NCI-H146 (cell line): Measurements from ENCODE around the gene STAP2.
"Not testable (repeated sequence)": the region's sequence is repeated elsewhere in the genome, so short reads cannot be mapped to it uniquely, and the experiment has no call there.

Experiments
- DNase-seq: peaks from one replicate; lab custom pipeline; 2025; lab: John Stamatoyannopoulos, UW

Gene STAP2

DNA sequence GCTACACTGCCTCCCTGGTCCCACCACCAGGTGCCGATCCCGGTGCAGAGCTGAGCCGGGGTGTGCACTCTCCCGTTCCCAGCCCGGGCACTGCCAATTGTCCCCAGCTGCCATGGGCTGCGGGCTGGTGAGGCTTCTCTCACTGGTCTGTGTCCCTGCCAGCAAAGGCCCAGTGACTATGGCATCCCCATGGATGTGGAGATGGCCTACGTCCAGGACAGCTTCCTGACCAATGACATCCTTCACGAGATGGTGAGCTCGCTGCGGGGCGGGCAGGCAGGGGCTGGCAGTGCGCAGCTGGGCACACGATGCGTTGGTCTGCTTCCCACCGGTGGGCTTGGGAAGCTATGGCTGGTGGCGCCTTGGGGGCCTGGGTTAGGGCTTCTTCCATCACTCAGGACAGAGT is 19.3 kb upstream of the STAP2 start:
- no peak for DNase-seq

DNA sequence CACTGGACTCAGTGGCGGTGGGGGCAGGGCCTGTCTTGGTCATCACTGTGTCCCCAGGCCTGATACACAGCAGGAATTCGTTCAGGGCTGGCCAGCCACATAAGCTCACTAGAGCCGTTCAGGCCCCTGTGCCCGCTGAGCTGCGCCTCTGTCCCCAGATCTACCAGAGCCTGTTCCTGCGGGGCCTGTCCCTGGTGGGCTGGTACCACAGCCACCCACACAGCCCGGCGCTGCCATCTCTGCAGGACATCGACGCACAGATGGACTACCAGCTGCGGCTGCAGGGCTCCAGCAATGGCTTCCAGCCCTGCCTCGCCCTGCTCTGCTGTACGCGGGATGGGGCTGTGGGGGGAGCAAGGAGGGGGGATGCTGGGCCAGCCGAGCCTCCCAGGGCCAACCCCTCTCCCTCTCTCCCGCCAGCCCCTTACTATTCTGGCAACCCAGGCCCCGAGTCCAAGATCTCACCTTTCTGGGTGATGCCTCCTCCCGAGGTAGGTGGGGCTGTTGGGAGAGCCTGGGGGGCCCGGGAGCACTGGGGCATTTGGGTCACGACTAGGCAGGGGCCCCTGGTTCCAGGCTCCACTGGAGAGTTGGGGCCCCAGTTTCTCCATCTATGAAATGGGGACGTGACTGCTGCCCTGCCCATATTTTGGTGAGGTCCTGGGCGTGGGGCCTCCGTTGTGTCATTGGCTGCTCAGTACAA is 18.6 kb upstream of the STAP2 start:
- no peak for DNase-seq

DNA sequence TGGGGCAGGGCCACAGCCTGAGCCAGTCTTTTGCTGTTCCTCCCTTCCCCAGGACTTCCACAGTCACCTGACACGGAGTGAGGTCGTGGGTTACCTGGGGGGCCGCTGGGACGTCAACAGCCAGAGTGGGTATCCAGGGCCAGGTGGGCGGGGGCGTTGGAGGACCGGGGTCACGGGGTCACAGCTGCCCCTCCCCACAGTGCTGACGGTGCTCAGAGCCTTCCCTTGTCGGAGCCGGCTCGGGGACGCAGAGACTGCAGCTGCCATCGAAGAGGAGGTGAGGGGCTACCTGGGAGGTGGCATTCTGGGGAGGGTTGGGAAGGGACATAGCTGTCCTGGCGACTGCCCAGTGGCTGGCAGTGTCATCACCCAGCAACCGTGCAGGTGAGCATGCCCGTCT is 16.3 kb upstream of the STAP2 start:
- no peak for DNase-seq

DNA sequence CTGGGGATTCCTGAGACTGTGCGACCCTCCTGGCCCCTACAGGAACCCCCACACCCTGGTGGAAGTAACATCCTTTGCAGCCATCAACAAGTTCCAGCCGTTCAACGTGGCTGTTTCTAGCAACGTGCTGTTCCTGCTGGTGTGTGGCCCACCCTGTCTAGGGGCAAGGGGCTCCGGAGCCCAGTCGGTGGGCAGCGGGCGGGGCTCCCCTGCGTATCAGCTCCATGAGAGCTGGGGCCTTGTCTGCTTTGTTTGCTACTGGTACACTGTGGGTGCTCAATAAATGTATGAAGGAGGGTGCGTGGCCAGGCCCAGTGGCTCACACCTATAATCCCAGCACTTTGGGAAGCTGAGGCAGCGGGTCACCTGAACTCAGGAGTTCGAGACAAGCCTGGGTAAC is 15.7 kb upstream of the STAP2 start:
- DNase-seq, result no peak

DNA sequence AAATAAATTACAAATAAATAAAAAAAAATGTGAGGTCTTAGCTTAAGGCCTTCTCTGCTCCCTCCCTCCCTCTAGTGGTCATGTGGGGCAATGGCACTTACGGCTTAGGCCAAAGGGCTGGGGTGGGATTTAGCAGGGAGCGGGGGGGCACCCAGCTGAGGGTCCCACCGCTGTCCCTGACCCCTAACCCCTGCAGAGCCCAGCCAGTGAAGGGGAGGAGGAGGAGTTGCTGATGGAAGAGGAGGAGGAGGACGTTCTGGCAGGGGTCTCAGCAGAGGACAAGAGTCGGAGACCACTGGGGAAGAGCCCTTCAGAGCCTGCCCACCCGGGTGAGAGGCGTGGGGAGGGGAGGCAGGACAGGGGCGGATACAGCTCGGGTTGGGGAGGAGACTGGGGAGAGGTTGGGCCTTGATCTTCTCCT is 14.1 kb upstream of the STAP2 start:
- peak; percentile 24 for DNase-seq

DNA sequence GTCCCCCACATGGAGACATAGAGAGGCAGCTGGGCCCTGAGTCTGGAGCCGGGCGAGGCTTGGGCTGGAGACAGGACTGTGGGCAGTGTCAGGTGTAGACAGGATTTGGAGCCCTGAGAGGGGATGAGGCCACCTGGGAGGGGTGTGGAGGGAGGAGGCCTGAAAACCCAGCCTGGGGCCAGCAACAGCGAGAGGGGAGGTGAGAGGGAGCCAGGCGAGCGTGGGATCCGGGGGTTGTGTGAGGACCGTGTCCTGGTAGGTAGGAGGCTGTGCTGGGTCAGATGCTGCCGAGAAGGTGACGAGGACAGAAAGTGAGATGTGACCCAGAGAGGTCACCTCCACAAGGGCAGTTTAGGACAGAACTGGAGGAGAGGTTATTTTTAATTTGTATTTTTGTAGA is 12.1 kb upstream of the STAP2 start:
- no peak for DNase-seq

DNA sequence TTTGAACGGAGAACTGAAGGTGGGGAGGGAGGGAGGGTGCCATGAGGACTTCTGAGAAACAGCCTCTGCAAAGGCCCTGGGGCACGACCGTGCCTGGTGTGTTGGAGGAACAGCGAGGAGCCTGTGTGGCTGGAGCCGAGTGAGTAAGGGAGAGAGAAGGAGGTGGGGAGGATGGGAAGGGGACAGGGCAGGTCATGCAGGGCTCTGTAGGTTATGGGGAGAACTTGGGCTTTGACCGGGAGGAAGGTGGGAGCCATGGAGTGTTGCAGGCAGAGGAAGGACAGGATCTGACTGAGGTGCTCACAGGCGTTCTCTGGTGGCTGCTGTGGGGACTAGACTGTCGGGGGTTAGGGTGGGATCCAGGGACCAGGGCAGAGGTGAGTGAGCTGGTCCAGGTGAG is 11.5 kb upstream of the STAP2 start:
- DNase-seq, result no peak

DNA sequence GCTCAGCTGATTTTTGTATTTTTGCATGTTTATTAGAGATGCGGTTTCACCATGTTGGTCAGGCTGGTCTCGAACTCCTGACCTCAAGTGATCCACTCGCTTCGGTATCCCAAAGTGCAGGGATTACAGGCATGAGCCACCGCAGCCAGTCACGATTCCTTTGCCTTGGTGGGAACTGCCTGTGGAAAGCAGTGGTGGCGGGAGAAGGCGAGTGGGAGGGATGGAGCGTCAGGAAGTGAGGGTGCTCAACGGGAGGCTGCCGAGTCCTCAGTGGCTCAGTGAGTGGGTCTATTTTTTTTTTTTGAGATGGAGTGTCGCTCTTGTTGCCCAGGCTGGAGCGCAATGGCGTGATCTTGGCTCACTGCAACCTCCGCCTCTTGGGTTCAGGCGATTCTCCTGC is 10.6 kb upstream of the STAP2 start:
- DNase-seq, result not testable (repeated sequence)

DNA sequence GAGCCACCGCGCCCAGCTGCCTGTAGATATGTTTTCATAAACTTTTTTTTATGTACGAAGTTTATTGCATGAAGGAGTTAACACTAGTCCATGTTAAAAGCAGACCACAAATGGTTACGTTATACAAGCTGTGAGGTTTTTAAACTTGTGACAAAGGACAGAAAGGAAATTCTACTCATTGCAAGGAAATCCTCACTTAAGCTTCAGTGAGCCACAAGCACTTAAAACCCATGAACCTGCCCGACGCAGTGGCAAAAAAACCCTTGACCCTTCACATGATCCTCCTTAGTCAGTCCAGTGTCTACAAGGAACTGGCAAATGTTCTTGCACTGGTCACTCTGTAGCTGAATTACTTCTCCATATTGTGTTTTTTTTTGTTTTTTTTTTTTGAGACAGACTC is 8.9 kb upstream of the STAP2 start:
- DNase-seq, result no peak

DNA sequence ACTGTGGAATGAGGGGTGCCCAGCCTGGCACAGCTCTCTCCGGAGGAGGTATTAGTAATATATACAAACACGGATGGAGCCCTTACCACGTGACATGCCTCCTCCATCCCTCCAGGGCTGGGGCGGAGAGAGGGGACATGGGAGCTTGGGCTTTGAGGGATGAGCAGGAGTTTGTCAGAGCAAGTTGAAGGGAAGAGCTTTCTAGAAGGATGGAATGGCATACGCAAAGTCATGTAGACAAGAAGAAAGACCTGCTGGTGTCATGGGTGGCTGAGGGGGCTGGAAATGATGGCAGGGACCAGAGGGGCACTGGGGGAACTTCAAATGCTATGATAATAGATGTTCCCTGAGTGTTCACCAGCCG is 7.4 kb upstream of the STAP2 start:
- DNase-seq, result no peak

DNA sequence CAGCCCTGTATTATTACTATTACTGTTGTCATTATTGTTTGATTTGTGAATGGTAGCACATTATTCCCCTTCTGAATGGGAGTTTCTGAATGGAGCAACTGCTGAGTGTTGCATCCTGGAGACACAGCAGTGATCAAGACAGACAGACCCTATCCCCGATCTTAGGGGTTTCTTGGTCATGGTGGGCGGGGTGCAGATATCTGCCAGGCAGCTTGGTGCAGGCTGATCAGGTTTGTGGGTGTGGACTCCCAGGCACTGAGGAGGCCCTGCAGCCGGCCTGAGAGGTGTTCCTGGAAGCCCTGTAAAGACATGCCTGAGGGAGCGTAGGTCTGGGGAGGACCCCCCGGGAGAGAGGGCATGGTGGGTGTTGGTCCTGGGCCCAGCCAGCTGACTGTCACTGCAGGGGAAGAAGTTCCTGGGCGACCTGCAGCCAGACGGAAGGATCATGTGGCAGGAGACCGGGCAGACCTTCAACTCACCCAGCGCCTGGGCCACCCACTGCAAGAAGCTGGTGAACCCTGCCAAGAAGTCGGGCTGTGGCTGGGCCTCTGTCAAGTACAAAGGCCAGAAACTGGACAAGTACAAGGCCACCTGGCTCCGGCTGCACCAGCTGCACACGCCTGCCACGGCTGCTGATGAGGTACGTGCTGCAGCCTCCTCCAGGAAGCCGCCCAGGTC is 6.9 kb upstream of the STAP2 start:
- no peak for DNase-seq

DNA sequence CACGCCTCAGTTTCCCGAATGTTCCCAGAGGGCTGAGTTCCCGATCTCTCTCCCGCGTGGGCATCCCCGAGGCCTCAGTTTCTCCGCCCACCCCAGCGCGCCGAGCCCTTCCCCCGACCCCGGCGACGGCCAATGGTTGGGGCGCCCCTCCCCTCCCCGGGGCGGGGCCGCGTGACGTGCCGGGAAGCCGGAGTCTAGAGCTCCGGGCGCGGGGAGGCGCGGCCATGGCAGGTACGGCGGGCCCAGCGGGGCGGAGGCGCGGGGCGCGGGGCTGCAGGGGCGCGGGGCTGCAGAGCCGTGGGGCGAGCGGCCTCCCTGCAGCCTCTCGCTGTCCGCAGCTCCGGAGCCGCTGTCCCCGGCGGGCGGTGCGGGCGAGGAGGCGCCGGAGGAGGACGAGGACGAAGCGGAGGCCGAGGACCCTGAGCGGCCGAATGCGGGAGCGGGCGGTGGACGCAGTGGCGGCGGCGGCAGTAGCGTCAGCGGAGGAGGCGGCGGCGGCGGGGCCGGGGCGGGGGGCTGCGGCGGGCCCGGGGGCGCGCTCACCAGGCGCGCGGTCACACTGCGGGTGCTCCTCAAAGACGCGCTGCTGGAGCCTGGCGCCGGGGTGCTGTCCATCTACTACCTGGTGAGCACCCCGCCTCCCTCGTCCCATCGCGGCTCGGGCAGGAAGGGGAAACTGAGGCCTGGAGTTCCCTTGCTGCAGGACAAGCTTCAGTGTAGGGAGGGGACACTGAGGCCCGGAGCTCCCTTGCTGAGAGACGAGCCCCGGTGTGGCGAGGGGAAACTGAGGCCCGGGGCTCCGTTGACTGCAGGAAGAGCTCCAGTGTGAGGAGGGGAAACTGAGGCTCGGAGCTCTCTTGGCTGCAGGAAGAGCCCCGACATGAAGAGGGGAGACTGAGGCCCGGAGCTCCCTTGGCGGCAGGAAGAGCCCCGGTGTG is 5.0 kb upstream of the STAP2 start, which contains the start of gene MPND:
TSS of gene MPND (plus strand) at position 193 of the 938 bp plus-strand sequence. CDS start at position 225, 32 bp downstream.
- peak; percentile 77 for DNase-seq

DNA sequence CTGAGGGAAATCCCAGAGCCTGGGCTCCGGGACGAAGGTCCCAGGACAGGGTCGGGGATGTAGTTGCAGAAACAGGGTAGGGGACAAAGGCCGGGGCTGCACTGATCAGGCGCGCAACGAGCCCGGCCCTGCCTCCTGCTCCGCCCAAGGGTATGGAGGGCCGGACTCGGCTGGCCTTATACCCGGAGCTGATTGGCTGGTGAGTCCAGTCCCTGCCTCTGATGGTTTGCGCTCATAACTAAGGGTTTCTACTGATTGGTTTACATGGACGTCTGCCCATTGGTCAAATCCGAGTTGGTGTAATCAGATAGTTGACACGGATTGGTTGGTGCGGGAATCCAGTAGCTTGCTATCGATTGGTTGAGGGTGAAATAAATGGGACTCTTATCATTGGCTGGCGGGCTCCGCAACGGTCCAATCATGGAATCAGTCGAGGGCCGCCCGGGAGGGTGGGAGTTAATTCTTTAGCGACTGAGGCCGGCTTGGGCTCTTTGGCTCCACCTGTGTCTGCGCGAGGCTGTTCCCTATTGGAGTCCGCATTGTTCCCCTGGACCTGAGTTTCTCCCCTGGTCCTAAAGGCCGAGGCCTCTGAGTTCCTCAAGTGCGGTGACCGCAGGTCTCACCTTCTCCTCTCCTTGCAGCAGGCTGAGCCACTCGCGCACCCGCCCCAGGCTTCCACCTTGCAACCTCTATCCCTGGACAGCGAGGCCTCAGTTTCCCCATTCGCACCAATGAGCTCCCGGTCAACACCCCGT is 4.2 kb upstream of the STAP2 start:
- peak; percentile 98 for DNase-seq

DNA sequence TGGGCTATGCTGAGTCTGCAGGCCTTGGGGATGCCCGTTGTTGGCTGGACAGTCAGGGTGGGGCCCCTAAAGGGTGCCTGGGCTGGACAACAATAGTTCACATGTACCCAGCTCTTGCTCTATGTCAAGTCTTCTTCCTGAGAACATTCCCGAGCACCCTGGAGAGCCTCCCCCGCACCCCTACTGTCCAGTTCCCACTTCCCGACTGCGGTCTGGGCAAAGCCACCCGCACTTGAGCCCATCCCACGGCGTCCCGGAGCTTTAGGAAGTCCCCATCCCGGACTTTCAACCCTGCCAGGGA is 3.6 kb upstream of the STAP2 start:
- no peak for DNase-seq

DNA sequence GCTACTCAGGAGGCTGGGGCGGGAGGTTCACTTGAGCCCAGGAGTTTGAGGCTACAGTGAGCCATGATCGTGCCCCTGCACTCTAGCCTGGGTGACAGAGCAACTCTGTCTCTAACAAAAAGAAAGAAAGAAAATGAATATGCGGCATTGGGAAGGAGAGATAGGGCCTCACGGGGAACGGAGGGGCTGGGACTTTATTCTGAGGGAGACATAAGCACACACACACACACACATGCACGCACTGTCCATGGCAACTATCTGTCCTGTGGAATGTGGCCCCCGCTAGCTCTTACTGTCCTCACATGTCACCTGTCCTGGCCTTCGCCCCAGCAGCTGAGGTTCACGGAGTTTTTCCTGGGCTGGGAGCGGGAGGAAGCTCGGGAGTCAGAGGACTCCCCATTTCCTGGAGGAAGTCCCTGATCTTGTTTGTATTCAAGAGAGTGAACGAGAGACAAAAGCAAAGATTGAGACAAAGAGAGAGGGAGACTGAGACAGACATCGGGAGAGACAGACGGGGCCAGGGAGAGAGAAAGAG is 654 bp downstream of the STAP2 start:
- DNase-seq, result peak; percentile 21

DNA sequence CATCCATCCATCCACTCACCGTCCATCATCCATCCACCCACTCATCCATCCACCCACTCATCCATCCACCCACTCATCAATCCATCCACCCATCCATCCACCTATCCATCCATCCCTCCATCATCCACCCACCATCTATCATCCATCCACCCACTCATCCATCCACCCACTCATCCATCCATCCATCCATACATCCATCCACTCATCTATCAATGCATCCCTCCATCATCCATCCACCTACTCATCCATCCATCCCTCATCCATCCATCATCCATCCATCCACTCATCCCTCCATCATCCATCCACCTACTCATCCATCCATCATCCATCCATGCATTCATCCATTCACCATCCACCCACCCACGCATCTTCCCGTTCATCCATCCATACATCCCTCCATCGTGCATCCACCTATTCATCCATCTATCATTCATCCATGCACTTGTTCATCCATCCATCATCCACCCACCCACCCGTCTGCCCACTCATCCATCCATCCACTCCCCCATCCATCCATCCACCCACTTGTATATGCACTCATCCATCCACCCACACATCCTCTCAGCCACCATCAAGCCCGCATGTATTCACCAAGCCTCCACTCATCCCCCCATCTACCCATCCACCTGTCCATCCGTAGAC is 3.6 kb downstream of the STAP2 start:
- no peak for DNase-seq

DNA sequence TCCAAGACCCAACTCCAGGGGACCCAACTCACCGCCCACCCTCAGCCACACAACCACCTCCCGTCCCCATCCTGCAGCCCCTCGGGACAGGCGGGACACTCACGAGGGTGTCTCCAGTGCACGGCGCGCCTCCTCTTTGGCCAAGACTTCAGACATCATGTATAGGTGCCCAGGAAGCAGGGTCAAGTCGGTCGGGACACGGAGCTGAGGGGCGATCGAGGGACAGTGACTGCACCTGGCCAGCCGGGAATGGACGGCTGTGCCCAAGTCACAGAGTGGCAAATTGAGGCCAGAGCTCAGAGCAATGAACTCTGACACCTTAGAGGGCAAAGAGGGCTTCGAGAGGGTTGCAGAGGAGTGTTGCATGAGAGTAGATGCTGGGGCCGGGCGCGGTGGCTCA is 8.8 kb downstream of the STAP2 start:
- no peak for DNase-seq

DNA sequence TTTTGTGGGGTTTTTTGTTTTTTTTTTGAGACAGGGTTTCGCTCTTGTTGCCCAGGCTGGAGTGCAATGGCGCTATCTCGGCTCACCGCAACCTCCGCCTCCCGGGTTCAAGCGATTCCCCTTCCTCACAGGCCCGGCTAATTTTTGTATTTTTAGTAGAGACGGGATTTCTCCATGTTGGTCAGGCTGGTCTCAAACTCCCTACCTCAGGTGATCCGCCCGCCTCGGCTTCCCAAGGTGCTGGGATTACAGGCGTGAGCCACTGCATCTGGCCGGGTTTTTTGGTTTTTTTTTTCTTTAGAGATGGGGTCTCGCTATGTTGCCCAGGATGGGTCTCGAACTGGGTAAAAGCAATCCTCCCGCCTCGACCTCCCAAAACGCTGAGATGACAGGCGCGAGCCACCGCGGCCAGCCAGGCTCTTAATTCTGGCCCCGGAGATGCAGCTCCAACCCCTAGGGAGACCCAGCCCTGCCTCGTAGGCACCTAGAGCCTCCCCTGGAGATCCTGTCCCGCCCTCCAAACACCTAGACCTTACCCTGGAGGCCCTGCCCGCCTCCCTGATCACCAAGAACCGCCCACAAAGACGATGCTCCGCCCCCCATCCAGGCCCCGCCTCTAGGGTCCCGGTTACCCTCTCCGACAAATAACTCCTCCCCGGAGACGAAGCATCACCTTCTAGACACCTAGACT is 9.5 kb downstream of the STAP2 start:
- not testable (repeated sequence) for DNase-seq

DNA sequence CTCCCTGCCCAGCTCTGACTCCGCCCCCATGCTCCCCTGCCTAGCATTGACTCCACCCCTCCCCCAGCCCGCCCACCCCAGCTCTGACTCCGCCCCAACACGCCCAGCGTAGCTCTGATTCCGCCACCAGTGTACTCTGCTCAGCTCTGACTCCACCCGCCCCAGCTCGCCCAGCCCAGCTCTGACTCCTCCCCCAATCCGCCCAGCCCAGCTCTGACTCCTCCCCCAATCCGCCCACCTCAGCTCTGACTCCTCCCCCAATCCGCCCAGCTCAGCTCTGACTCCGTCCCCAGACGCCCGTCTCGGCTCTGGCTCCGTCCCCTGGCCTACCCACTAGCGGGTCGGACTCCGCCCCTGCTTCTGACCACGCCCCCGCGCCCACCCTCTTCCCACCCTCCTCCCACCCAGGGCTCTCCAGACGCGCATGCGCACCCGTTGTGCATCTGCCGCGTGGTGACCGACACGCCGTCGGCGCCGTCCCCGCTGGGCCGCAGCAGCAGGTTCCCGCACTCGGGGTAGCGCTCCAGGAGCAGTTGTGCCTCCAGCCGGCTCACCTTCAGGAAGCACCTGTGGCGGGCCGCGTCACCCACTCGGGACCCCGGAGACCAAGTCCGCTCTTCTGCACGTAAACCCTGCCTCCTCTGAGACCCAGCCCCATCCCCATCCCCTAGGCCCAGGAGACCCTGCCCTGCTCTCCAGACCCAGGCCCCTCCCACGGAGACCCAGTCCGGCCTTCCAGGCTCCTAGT is 10.2 kb downstream of the STAP2 start:
- no peak for DNase-seq

DNA sequence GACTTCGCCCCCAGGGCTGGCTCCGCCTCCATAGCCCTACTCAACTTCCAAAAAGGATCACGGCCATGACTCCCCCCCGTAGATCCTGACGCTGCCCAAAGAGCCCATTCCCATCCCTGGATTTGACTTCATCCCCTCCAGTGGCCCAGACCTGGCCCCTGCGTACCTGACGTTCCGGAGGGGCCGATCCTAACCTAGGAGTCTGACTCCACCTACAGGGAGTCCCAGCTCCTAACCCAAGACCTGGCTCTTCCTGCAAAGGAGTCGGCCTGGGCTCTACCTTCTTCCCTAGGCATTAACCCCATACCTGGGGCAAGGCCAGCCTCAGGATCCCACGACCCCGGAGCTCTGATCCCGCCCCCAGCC is 10.8 kb downstream of the STAP2 start:
- DNase-seq, result no peak
